Measurements from ENCODE around the gene TMEM82.

The TMEM82 gene

DNA sequence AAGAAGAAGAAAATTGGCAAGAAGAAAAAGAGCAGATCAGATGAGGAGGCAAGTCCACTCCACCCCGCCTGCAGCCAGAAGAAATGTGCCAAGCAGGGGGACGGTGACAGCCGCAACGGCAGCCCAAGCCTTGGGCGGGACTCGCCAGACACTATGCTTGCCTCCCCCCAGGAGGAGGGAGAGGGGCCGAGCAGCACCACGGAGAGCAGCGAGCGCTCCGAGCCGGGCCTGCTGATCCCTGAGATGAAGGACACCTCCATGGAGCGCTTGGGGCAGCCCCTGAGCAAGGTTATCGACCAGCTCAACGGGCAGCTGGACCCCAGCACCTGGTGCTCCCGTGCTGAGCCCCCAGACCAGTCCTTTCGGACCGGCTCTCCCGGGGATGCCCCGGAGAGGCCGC lies 15.3 kb upstream of the TMEM82 start:
- TF ChIP-seq, protein P1, sequence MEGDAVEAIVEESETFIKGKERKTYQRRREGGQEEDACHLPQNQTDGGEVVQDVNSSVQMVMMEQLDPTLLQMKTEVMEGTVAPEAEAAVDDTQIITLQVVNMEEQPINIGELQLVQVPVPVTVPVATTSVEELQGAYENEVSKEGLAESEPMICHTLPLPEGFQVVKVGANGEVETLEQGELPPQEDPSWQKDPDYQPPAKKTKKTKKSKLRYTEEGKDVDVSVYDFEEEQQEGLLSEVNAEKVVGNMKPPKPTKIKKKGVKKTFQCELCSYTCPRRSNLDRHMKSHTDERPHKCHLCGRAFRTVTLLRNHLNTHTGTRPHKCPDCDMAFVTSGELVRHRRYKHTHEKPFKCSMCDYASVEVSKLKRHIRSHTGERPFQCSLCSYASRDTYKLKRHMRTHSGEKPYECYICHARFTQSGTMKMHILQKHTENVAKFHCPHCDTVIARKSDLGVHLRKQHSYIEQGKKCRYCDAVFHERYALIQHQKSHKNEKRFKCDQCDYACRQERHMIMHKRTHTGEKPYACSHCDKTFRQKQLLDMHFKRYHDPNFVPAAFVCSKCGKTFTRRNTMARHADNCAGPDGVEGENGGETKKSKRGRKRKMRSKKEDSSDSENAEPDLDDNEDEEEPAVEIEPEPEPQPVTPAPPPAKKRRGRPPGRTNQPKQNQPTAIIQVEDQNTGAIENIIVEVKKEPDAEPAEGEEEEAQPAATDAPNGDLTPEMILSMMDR (IDR thresholded peaks at IDR 0.05; ENCODE audit: low read length), result no peak
- no peak for TF ChIP-seq EZH2 (IDR thresholded peaks at IDR 0.05; ENCODE audit: borderline replicate concordance, low read length)
- Histone ChIP-seq H3K4me2 (ENCODE audit: low read length) (no peak overlapping the region), H3K36me3 (ENCODE audit: insufficient read depth, low read length) (peaks cover 57% of the 10 kb centered on the region)

DNA sequence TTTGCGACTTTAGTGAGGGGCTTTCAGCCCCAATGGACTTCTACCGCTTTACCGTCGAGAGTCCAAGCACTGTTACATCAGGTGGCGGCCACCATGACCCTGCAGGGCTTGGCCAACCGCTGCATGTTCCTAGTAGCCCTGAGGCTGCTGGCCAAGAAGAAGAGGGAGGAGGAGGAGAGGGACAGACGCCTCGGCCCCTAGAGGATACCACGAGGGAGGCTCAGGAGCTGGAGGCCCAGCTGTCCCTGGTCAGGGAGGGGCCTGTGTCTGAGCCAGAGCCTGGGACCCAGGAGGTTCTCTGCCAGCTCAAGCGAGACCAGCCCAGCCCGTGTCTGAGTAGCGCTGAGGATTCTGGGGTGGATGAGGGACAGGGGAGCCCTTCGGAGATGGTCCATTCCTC lies 14.9 kb upstream of the TMEM82 start:
- TF ChIP-seq, protein P1 (IDR thresholded peaks at IDR 0.05; ENCODE audit: low read length), result no peak
- no peak for TF ChIP-seq EZH2 (IDR thresholded peaks at IDR 0.05; ENCODE audit: borderline replicate concordance, low read length)
- no peaks in the 10 kb centered on the region for H3K9me3 ChIP-seq (ENCODE audit: low read length)
- no peaks in the 10 kb centered on the region for H3K4me1 ChIP-seq (ENCODE audit: insufficient read depth, low read length, severe bottlenecking)
- no peaks in the 10 kb centered on the region for H3K79me2 ChIP-seq (ENCODE audit: insufficient read depth, low read length)
- no peaks in the 10 kb centered on the region for H4K20me1 ChIP-seq (ENCODE audit: insufficient read depth, low read length)
- no peaks in the 10 kb centered on the region for H3F3A ChIP-seq (ENCODE audit: insufficient read depth, low read length)
- no peaks in the 10 kb centered on the region for H3K27me3 ChIP-seq (ENCODE audit: insufficient read depth, low read length)
- H3K9ac ChIP-seq (ENCODE audit: low read length), result no peak overlapping the region
- H3K4me3 ChIP-seq (ENCODE audit: low read depth, low read length, poor library complexity, severe bottlenecking), result no peak overlapping the region
- no peak overlapping the region for H3K27ac ChIP-seq (ENCODE audit: low read depth, low read length, poor library complexity, severe bottlenecking)
- no peak overlapping the region for H2AFZ ChIP-seq (ENCODE audit: low read length)
- H3K9me2 ChIP-seq (ENCODE audit: low read depth, low read length), result no peaks in the 10 kb centered on the region
- no peak overlapping the region for H3K4me2 ChIP-seq (ENCODE audit: low read length)
- H3K36me3 ChIP-seq (ENCODE audit: insufficient read depth, low read length), result peaks cover 59% of the 10 kb centered on the region

More for the DNA sequence above, 15.3 kb upstream of the TMEM82 start:
- no peak overlapping the region for H3K9ac ChIP-seq (ENCODE audit: low read length)
- no peak overlapping the region for H2AFZ ChIP-seq (ENCODE audit: low read length)
- H3F3A ChIP-seq (ENCODE audit: insufficient read depth, low read length), result no peaks in the 10 kb centered on the region
- H3K9me2 ChIP-seq (ENCODE audit: low read depth, low read length), result no peaks in the 10 kb centered on the region
- H3K27ac ChIP-seq (ENCODE audit: low read depth, low read length, poor library complexity, severe bottlenecking), result no peak overlapping the region
- H3K79me2 ChIP-seq (ENCODE audit: insufficient read depth, low read length), result no peaks in the 10 kb centered on the region
- H3K4me1 ChIP-seq (ENCODE audit: insufficient read depth, low read length, severe bottlenecking), result no peaks in the 10 kb centered on the region
- H3K9me3 ChIP-seq (ENCODE audit: low read length), result no peaks in the 10 kb centered on the region
- H3K4me3 ChIP-seq (ENCODE audit: low read depth, low read length, poor library complexity, severe bottlenecking), result no peak overlapping the region
- H3K27me3 ChIP-seq (ENCODE audit: insufficient read depth, low read length), result no peaks in the 10 kb centered on the region
- H4K20me1 ChIP-seq (ENCODE audit: insufficient read depth, low read length), result no peaks in the 10 kb centered on the region

DNA sequence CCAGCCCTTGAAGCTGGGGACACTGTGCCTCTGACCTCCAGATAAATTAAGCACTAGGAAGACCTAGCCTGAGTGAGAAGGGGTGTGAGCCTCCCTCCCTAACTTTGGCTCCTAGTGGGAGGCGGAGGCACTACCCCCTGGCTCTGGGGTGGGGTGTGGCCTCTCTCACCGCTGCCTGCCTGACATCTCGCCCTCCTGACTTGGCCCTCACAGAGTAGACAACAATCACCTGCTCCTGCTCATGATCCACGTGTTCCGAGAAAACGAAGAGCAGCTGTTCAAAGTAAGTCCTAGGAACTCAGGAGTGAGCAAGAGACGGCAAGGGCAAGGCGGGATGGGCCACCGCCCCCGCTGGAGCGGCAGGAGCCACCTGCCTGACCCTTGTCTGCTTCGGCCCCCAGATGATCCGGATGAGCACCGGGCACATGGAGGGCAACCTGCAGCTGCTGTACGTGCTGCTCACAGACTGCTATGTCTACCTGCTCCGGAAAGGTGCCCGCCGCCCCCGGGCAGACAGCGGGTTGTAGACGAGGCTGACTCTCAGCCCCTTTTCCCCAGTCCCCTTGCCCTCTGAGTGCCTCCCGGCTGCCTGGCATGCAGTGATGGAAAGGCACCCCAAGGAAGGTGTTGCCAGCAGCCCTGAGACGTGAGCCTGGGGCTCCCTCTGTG lies 14.3 kb upstream of the TMEM82 start:
- no peaks in the 10 kb centered on the region for H3K9me2 ChIP-seq (ENCODE audit: low read depth, low read length)
- no peaks in the 10 kb centered on the region for H3K9me3 ChIP-seq (ENCODE audit: low read length)
- no peaks in the 10 kb centered on the region for H4K20me1 ChIP-seq (ENCODE audit: insufficient read depth, low read length)
- no peak overlapping the region for H3K4me3 ChIP-seq (ENCODE audit: low read depth, low read length, poor library complexity, severe bottlenecking)
- H3K36me3 ChIP-seq (ENCODE audit: insufficient read depth, low read length), result peaks cover 60% of the 10 kb centered on the region
- H3K9ac ChIP-seq (ENCODE audit: low read length), result no peak overlapping the region
- no peaks in the 10 kb centered on the region for H3F3A ChIP-seq (ENCODE audit: insufficient read depth, low read length)
- no peaks in the 10 kb centered on the region for H3K27me3 ChIP-seq (ENCODE audit: insufficient read depth, low read length)
- no peak overlapping the region for H2AFZ ChIP-seq (ENCODE audit: low read length)
- H3K4me1 ChIP-seq (ENCODE audit: insufficient read depth, low read length, severe bottlenecking), result no peaks in the 10 kb centered on the region
- no peak overlapping the region for H3K4me2 ChIP-seq (ENCODE audit: low read length)
- no peaks in the 10 kb centered on the region for H3K79me2 ChIP-seq (ENCODE audit: insufficient read depth, low read length)
- H3K27ac ChIP-seq (ENCODE audit: low read depth, low read length, poor library complexity, severe bottlenecking), result no peak overlapping the region
- TF ChIP-seq, protein P1 (IDR thresholded peaks at IDR 0.05; ENCODE audit: low read length), result no peak
- TF ChIP-seq EZH2 (IDR thresholded peaks at IDR 0.05; ENCODE audit: borderline replicate concordance, low read length), result no peak

Data from OCI-LY1 (cell line).